HG03025 (cell line): ENCODE data around the gene FAR1.

Source experiments
- ATAC-seq: cut with Tn5 transposase; IDR thresholded peaks from one replicate; pipeline ENCODE4 v1.9.1; 2021; ENCODE audit warnings: mild to moderate bottlenecking, moderate library complexity; ENCODE audit not compliant: unreplicated experiment, low FRiP score

FAR1 gene

DNA sequence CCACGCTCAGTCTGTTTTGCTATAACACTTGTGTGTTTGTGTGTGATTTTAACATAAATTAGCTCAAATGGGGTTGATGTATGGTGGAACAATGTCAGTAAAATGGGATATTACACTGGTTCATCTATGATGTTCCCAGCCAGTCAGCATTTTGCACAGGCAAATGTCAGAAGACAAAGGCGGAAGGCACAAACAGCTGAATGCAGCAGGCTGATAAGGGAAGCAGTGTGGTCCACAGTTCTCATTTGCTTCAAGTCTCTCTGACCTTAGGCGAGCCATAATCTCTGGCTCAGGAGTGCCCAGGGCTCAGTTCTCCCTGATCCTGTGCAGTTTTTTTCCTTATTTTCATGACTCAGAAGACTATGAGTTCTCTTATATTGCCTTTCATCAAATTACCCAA lies 102.7 kb downstream of the FAR1 start:
- no peak for ATAC-seq

DNA sequence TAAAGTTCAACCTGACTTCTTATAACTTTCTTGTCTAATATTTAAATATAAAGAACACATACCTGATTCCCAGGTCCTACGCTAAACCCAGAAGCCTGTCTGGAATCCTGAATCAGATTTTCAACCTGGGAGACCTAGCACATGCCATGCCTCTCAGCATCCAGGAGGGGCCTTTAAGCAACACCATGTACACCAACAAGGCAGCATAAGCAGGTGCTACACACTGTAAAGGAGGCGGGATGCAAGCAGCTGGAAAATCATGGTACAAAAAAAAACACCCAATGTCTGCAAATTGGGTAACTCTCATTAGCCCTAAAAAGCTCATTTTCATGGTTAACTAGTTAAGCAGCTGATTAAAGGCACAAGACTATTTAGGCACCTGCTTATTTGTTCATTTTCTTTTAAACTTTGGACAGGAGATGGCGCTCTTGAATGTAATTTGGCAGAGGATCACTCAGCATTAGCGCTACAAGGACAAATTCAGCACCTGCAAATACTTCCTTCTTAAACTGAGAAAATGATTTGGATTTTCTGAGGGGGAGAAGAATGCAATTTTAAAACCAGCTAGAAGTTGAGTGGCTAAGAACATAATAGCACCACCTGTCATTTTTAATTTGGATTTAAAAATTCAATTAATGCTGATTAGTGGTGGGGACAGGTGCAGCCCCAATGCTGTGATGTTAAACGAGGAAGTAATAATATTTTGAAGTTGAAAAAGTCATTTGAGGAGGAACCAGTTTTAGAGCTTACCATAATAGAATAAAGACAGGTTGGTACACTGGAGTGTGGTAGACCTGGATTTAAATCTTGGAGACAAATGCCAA lies 104.0 kb downstream of the FAR1 start:
- no peak for ATAC-seq

DNA sequence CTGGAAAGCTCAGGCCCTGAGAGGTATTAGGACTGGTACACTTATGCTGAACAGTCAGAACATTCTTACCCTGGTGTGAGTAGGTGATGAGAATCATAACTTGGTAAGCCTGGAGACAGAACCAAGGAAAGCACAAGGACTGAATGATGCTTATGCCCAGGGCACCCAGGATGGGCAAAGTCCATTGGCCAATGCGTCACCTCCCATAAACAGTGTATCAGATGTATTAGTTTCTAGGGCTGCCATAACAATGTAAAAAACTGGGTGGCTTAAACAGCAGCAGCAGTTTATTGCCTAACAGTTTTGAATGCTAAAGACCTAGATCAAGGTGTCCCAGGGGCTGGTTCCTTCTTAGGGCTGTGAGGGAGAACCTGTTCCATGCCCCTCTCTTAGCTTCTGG lies 107.0 kb downstream of the FAR1 start:
- ATAC-seq, result no peak

DNA sequence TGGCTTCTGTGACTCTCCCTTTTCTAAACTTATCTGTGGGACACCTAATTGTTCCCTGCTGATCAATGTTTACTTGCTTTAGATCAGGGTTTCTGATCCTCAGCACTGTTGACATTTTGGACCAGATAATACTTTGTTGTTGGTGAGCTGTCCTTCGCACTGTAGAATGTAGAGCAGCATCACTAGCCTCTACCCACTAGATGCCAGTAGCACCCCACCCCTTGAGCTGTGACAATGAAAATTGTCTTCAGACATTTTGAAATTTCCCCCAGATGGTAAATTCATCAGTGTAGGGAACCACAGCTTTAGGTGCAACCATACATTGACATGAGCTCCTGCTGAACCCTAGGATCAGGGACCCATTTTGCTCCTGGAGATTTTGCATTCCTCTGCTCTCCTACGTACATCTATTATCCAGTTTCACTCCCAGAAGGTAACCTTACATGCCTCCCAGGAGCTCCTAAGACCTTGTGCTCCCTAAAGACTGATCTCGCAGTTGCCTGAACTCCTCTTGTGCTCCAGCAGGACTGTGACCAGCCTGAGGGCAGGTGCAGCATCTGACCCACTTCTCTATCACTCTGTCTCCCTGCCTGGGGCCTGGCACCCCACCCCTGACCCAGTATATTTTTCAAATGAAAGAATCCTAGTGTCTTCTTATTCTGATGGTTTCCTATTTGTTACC lies 107.8 kb downstream of the FAR1 start:
- ATAC-seq, result no peak

DNA sequence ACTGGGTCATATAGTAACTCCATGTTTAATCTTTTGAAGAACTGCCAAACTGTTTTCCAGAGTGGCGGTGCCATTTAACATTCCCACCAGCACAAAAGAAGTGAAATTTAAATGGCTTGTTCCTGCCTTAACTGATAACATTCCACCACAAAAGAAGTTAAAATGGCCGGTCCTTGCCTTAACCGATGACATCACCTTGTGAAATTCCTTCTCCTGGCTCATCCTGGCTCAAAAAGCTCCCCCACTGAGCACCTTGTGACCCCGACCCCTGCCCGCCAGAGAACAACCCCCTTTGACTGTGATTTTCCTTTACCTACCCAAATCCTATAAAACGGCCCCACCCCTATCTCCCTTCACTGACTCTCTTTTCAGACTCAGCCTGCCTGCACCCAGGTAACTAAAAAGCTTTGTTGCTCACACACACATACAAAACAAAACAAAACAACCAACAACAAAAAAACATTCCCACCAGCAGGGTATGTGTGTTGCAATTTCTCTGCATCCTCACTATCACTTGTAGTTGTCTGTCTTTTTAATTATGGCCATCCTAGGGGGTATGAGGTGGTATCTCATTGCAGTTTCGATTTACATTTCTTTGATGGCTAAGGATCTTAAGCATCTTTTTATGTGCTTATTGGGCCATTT lies 109.0 kb downstream of the FAR1 start:
- no peak for ATAC-seq

DNA sequence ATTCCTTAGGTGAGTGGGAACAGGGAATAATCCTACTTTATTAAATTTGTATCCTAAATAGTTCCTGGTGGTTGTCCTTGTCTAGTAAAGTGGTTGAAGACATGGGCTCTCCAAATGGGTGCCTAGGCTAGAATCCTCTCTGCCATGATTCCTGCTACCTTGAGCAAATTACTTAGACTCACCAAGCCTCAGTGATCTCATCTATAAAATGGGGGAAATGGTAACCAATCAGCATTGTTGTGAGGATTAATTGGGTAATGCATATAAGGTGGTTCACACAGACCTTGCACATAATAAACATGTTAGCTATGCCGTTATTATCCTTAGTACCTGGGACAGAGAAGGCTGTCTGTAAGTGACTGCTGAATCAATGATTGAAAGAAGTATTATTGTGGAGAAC lies 109.9 kb downstream of the FAR1 start:
- no peak for ATAC-seq

DNA sequence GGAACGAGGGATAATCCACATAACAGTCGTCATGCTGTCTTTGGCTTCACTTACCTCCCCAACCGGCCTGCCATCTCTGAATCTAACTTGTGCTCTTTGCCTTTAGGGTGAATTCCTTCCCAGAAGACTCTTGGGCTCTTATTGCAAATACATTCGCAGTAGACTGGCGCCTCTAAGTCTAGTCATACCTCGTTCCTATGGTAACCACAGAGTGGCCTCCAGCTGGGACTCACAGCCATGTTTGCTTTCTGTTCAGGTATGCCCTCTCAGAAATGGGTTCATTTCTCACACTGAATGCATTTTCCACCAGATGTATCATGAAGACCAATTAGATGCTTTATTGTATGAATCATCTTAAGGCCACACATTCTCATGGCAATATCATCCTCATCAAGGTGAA lies 112.7 kb downstream of the FAR1 start:
- no peak for ATAC-seq
